ENCODE measurements around the gene SPOP.

- TF ChIP-seq CTCF (IDR thresholded peaks at IDR 0.05) (no peak), POLR2A (IDR thresholded peaks at IDR 0.05) (no peak)
Measured at GRCh38 chr17:49691677-49692191, 13.8 kb upstream of the SPOP start.
